Panc1 (cell line): ENCODE results near the gene ATXN1L.

ENCODE experiments used
- CTCF ChIP-seq: fragments of 450-650 bp; IDR thresholded peaks from 2 replicates; pipeline ENCODE4 v1.5.1; 2017; ENCODE audit warnings: mild to moderate bottlenecking
- SIN3A ChIP-seq: IDR thresholded peaks from 2 replicates; pipeline ENCODE4 v1.6.1; 2012; ENCODE audit warnings: low read depth, mild to moderate bottlenecking, low read length, moderate library complexity, borderline replicate concordance; ENCODE audit not compliant: insufficient read depth
- TCF7L2 ChIP-seq: IDR thresholded peaks from 2 replicates; pipeline ENCODE4 v1.6.1; 2011; ENCODE audit warnings: mild to moderate bottlenecking, low read depth, low read length, inconsistent platforms
- TF ChIP-seq, protein P1 (sequence below), 2 experiments: IDR thresholded peaks; 2 replicates each; pipeline ENCODE4 v1.6.1; 2011 to 2012; ENCODE audit warnings: low read depth in 2 of 2, control low read depth in 1 of 2, low read length in 1 of 2, mild to moderate bottlenecking in 1 of 2, moderate library complexity in 1 of 2; ENCODE audit not compliant: insufficient read depth in 1 of 2

- TF ChIP-seq CTCF, result no peak
- TF ChIP-seq, protein P1, sequence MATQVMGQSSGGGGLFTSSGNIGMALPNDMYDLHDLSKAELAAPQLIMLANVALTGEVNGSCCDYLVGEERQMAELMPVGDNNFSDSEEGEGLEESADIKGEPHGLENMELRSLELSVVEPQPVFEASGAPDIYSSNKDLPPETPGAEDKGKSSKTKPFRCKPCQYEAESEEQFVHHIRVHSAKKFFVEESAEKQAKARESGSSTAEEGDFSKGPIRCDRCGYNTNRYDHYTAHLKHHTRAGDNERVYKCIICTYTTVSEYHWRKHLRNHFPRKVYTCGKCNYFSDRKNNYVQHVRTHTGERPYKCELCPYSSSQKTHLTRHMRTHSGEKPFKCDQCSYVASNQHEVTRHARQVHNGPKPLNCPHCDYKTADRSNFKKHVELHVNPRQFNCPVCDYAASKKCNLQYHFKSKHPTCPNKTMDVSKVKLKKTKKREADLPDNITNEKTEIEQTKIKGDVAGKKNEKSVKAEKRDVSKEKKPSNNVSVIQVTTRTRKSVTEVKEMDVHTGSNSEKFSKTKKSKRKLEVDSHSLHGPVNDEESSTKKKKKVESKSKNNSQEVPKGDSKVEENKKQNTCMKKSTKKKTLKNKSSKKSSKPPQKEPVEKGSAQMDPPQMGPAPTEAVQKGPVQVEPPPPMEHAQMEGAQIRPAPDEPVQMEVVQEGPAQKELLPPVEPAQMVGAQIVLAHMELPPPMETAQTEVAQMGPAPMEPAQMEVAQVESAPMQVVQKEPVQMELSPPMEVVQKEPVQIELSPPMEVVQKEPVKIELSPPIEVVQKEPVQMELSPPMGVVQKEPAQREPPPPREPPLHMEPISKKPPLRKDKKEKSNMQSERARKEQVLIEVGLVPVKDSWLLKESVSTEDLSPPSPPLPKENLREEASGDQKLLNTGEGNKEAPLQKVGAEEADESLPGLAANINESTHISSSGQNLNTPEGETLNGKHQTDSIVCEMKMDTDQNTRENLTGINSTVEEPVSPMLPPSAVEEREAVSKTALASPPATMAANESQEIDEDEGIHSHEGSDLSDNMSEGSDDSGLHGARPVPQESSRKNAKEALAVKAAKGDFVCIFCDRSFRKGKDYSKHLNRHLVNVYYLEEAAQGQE (IDR thresholded peaks at IDR 0.05; ENCODE audit: insufficient read depth in 1 of 2, low read depth in 2 of 2, low read length in 1 of 2), result no peak
- no peak for TF ChIP-seq TCF7L2
- no peak for TF ChIP-seq SIN3A
Observed at GRCh38 chr16:71853413-71853812, 7.6 kb downstream of the ATXN1L start.
